Vagina (tissue), 2 donors: Measurements from ENCODE around the gene GLDC.

Experiments used
- POLR2A ChIP-seq, 2 donors: fragments of 450-650 bp; IDR thresholded peaks; one replicate each; pipeline ENCODE4 v1.6.1; 2017; ENCODE audit warnings: antibody characterized with exemption in 2 of 2, mild to moderate bottlenecking in 2 of 2, moderate library complexity in 2 of 2
- TF ChIP-seq, protein P1 (sequence below), 3 experiments: fragments of 450-650 bp in 2 of 3; fragments of 200-600 bp in 1 of 3; sonication (generic) in 1 of 3; IDR thresholded peaks; one replicate each; pipeline ENCODE4 v1.5.1; 2017 to 2019; ENCODE audit warnings: antibody characterized with exemption in 3 of 3, mild to moderate bottlenecking in 2 of 3, moderate library complexity in 2 of 3

DNA sequence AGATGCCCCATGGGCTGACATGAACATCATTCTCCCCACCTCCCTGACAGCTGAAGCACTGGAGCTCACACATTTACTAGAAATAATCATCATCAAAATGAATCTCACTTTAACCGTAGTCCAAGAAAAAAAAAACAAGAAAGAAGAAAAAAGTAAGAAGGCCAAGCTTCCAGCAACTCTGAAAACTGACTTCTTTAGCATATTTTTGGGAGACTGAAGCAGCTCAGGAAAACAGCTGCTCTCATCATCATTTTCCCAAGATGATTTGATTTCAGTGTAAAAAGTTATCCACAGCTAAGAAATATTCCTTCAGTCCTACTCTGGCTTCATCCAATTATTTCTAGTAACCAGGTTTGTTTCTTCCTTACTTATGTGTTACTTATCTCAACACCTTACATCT is 91.7 kb downstream of the GLDC start:
- TF ChIP-seq POLR2A (IDR thresholded peaks at IDR 0.05): no peak
- TF ChIP-seq, protein P1, sequence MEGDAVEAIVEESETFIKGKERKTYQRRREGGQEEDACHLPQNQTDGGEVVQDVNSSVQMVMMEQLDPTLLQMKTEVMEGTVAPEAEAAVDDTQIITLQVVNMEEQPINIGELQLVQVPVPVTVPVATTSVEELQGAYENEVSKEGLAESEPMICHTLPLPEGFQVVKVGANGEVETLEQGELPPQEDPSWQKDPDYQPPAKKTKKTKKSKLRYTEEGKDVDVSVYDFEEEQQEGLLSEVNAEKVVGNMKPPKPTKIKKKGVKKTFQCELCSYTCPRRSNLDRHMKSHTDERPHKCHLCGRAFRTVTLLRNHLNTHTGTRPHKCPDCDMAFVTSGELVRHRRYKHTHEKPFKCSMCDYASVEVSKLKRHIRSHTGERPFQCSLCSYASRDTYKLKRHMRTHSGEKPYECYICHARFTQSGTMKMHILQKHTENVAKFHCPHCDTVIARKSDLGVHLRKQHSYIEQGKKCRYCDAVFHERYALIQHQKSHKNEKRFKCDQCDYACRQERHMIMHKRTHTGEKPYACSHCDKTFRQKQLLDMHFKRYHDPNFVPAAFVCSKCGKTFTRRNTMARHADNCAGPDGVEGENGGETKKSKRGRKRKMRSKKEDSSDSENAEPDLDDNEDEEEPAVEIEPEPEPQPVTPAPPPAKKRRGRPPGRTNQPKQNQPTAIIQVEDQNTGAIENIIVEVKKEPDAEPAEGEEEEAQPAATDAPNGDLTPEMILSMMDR (IDR thresholded peaks at IDR 0.05): no peak
